Gastroesophageal sphincter (tissue), 3 donors: ENCODE measurements around the gene FKRP.

Experiments
- EP300 ChIP-seq: sonication (generic); formaldehyde crosslinking; IDR thresholded peaks from one replicate; pipeline ENCODE4 v1.6.1; 2017; ENCODE audit warnings: antibody characterized with exemption, mild to moderate bottlenecking
- POLR2A ChIP-seq, 2 donors: fragments of 450-650 bp; IDR thresholded peaks; one replicate each; pipeline ENCODE4 v1.6.1; 2017; ENCODE audit warnings: antibody characterized with exemption in 2 of 2, mild to moderate bottlenecking in 2 of 2, moderate library complexity in 1 of 2
- TF ChIP-seq, protein P1 (sequence below), 4 experiments: fragments of 200-600 bp in 2 of 4; fragments of 450-650 bp in 2 of 4; sonication (generic) in 1 of 4; IDR thresholded peaks; one replicate each; pipeline ENCODE4 v1.5.1; 2017 to 2019; ENCODE audit warnings: antibody characterized with exemption in 4 of 4, mild to moderate bottlenecking in 2 of 4, moderate library complexity in 2 of 4

DNA sequence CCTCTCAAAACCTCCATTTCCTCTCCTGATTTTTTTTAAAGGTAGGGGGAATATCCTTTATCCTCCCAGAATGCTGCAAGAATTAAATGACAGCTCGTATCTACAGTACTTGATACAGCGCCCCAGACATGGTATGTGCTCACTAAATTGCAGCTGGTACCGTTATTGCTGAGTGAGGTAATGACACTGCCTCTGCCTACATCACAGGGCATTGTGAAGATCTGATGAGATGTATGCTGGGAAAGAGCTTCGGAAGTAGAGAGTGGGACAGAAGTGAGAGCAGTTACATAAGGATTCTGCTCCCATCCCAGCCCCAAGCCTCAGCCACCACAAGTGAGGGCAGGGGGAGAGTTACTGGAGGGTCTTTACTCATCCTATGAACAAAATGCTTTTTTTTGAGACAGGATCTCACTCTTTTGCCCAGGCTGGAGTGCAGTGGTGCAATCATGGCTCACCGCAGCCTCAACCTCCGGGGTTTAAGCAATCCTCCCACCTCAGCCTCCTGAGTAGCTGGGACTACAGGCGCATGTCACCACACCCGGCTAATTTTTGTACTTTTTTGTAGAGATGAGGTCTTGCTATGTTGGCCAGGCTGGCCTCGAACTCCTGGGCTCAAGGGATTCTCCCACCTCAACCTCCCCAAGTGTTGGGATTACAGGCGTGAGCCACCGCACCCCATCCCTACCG is 1.7 kb upstream of the FKRP start:
- no peak for TF ChIP-seq EP300
- TF ChIP-seq, protein P1, sequence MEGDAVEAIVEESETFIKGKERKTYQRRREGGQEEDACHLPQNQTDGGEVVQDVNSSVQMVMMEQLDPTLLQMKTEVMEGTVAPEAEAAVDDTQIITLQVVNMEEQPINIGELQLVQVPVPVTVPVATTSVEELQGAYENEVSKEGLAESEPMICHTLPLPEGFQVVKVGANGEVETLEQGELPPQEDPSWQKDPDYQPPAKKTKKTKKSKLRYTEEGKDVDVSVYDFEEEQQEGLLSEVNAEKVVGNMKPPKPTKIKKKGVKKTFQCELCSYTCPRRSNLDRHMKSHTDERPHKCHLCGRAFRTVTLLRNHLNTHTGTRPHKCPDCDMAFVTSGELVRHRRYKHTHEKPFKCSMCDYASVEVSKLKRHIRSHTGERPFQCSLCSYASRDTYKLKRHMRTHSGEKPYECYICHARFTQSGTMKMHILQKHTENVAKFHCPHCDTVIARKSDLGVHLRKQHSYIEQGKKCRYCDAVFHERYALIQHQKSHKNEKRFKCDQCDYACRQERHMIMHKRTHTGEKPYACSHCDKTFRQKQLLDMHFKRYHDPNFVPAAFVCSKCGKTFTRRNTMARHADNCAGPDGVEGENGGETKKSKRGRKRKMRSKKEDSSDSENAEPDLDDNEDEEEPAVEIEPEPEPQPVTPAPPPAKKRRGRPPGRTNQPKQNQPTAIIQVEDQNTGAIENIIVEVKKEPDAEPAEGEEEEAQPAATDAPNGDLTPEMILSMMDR (IDR thresholded peaks at IDR 0.05) = no peak
- no peak for TF ChIP-seq POLR2A (IDR thresholded peaks at IDR 0.05)
